Memory B cell (primary cell): ENCODE results near the gene NEU4.
"Not testable (repeated sequence)": the region's sequence is repeated elsewhere in the genome, so short reads cannot be mapped to it uniquely, and the experiment has no call there.

Experiments used
- ATAC-seq: fragments of 150-1000 bp; cut with Tn5 transposase; 2 replicates; pipeline ENCODE4 v1.10.0; 2021; ENCODE audit warnings: low read depth, mild to moderate bottlenecking, moderate library complexity
- DNase-seq, 2 donors: peaks; one replicate each; pipeline ENCODE4 v3.0.0; 2022; ENCODE audit warnings: low spot score in 2 of 2
- H3K27ac Mint-ChIP-seq: one replicate; pipeline ENCODE4 v1.8.0; 2022; ENCODE audit warnings: mild to moderate bottlenecking, moderate library complexity, mixed read lengths
- H3K27me3 Mint-ChIP-seq: one replicate; pipeline ENCODE4 v1.8.0; 2022; ENCODE audit warnings: mixed read lengths
- H3K36me3 Mint-ChIP-seq: one replicate; pipeline ENCODE4 v1.8.0; 2022; ENCODE audit warnings: mild to moderate bottlenecking, mixed read lengths
- H3K4me1 Mint-ChIP-seq: one replicate; pipeline ENCODE4 v1.8.0; 2022; ENCODE audit warnings: mixed read lengths
- H3K4me3 Mint-ChIP-seq: one replicate; pipeline ENCODE4 v1.8.0; 2022; ENCODE audit warnings: mild to moderate bottlenecking, moderate library complexity, mixed read lengths
- H3K9me3 Mint-ChIP-seq: one replicate; pipeline ENCODE4 v1.8.0; 2022; ENCODE audit warnings: mixed read lengths

NEU4 gene

DNA sequence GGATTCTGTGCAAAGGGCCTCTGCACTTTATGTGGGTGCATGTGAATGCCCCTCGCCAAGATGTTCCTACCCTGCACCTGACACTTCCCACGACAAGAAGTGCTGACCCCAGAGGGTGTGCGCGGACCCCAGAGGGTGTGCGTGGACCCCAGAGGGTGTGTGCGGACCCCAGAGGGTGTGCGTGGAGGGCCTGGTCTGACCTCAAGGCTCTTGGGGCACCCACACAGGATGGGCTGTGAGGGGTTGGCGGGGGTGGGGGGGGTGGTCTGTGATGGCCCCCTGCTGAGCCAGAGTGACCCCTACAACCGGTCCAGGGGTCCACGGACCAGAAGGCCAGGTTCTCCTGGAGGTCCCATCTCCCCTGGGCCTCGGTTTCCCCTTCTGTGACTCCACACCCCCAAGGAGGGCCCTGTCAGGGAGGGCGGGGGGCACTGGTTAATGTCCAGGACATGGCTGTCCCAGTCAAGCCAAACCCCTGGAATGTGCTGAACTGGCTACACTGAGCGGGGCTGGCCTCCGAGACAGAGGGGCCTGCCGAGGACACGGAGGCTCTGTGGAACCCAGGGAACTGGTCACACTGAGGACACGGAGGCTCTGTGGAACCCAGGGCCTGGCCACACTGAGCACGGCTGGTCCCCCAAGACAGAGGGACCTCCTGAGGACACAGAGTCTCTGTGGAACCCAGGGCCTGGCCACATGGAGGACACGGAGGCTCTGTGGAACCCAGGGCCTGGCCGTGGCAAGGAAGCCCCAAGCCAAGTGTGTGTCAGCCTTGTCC is 3.1 kb downstream of the NEU4 start:
- Mint-ChIP-seq H3K27me3 (peaks cover 11% of the 10 kb centered on the region), H3K4me1 (peaks cover 3% of the 10 kb centered on the region), H3K9me3 (no peaks in the 10 kb centered on the region), H3K27ac (no peak overlapping the region), H3K36me3 (no peaks in the 10 kb centered on the region), H3K4me3 (no peak overlapping the region)
- ATAC-seq (no peak), DNase-seq (no peak)

GRCh38 chr2:241812730-241813643 is 4.0 kb downstream of the NEU4 start:
- peak overlapping the region; percentile 78 for H3K27ac Mint-ChIP-seq
- H3K27me3 Mint-ChIP-seq, result peaks cover 14% of the 10 kb centered on the region

GRCh38 chr2:241813644-241814392 is 4.8 kb downstream of the NEU4 start:
- Mint-ChIP-seq H3K27me3 (peaks cover 10% of the 10 kb centered on the region), H3K4me3 (peak overlapping the region; percentile 16)

More at GRCh38 chr2:241812730-241813643, 4.0 kb downstream of the NEU4 start:
- DNase-seq (no peak), ATAC-seq (no peak)
- Mint-ChIP-seq H3K36me3 (no peaks in the 10 kb centered on the region), H3K4me1 (peaks cover 6% of the 10 kb centered on the region), H3K9me3 (no peaks in the 10 kb centered on the region), H3K4me3 (no peak overlapping the region)

DNA sequence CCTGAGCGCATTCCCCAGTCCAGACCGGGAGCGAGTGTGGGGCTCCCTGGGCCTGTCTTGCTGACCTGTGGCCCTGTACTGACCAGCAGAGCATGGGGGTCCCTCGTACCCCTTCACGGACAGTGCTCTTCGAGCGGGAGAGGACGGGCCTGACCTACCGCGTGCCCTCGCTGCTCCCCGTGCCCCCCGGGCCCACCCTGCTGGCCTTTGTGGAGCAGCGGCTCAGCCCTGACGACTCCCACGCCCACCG is 5.3 kb downstream of the NEU4 start:
- no peak overlapping the region for H3K27ac Mint-ChIP-seq
- no peaks in the 10 kb centered on the region for H3K36me3 Mint-ChIP-seq
- no peak for ATAC-seq
- H3K4me1 Mint-ChIP-seq, result peaks cover 6% of the 10 kb centered on the region
- DNase-seq, result no peak
- H3K4me3 Mint-ChIP-seq, result no peak overlapping the region
- H3K27me3 Mint-ChIP-seq, result peaks cover 14% of the 10 kb centered on the region
- H3K9me3 Mint-ChIP-seq, result no peaks in the 10 kb centered on the region

More at GRCh38 chr2:241813644-241814392, 4.8 kb downstream of the NEU4 start:
- H3K36me3 Mint-ChIP-seq, result no peaks in the 10 kb centered on the region
- peak overlapping the region; percentile 78 for H3K27ac Mint-ChIP-seq
- DNase-seq (peak in 1 of 2 donors; percentile 54), ATAC-seq (peak; percentile 83)
- peaks cover 6% of the 10 kb centered on the region for H3K4me1 Mint-ChIP-seq
- no peaks in the 10 kb centered on the region for H3K9me3 Mint-ChIP-seq

DNA sequence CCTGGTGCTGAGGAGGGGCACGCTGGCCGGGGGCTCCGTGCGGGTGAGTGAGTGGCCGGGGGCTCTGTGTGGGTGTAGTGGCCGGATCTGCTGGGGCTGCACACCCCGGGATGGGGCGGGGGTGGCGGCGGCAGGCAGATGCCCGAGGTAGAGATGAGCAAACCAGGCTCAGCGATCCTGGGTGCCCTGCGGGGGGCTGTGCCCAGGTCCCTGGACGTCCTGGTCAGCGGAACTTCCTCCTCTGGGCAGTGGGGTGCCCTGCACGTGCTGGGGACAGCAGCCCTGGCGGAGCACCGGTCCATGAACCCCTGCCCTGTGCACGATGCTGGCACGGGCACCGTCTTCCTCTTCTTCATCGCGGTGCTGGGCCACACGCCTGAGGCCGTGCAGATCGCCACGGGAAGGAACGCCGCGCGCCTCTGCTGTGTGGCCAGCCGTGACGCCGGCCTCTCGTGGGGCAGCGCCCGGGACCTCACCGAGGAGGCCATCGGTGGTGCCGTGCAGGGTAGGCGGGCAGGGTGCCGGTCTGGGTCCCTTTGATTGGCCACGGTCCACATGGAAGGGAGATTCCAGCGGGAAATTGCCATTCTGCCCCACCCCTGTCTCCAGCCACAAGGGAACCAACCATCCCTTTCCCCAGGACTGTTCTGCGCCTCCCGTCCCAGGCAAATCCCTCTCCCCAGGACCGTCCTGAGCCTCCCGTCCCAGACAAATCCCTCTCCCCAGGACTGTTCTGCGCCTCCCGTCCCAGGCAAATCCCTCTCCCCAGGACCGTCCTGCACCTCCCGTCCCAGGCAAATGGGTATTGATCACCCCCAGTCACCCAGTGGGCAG is 5.9 kb downstream of the NEU4 start:
- Mint-ChIP-seq H3K27me3 (peaks cover 14% of the 10 kb centered on the region), H3K9me3 (no peaks in the 10 kb centered on the region), H3K27ac (no peak overlapping the region)

DNA sequence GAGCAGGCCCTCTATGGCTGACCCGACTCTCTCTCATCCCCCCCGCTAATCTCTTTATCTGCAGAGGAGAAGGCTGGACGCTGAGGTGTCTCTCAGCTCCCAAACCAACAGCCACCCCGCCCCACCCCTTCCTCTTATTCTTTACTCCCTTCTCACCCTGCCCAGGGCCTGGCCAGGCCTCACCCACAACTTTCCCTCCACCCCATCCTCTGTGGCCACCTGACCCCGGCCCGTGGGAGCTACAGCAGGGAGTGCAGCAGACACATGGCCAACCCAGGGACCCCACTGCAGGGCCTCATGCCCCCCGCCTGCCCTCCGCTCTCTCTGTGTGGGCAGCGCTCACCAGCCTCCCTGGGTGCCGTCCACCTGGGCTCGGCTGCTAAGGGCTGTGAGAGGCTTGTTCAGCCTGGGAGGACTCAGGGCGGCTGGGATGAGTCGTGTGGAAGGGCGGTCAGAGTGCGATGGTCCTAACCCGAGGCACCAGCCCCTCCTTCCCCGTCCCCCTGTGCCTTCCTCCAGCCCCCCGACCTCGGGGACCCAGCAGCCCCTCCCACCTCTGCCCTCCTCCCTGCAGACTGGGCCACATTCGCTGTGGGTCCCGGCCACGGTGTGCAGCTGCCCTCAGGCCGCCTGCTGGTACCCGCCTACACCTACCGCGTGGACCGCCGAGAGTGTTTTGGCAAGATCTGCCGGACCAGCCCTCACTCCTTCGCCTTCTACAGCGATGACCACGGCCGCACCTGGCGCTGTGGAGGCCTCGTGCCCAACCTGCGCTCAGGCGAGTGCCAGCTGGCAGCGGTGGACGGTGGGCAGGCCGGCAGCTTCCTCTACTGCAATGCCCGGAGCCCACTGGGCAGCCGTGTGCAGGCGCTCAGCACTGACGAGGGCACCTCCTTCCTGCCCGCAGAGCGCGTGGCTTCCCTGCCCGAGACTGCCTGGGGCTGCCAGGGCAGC is 6.8 kb downstream of the NEU4 start:
- Mint-ChIP-seq H3K27ac (no peak overlapping the region), H3K36me3 (no peaks in the 10 kb centered on the region), H3K9me3 (no peaks in the 10 kb centered on the region), H3K4me3 (no peak overlapping the region), H3K4me1 (peaks cover 11% of the 10 kb centered on the region), H3K27me3 (peaks cover 14% of the 10 kb centered on the region)
- ATAC-seq, result no peak
- DNase-seq, result peak in 1 of 2 donors; percentile 11

More for the DNA sequence above, 5.9 kb downstream of the NEU4 start:
- Mint-ChIP-seq H3K36me3 (no peaks in the 10 kb centered on the region), H3K4me1 (peaks cover 7% of the 10 kb centered on the region), H3K4me3 (no peak overlapping the region)
- DNase-seq (no peak), ATAC-seq (no peak)

- H3K36me3 Mint-ChIP-seq, result no peaks in the 10 kb centered on the region
- H3K27me3 Mint-ChIP-seq, result peaks cover 17% of the 10 kb centered on the region
- no peak for ATAC-seq
- peaks cover 13% of the 10 kb centered on the region for H3K4me1 Mint-ChIP-seq
- peak overlapping the region; percentile 45 for H3K27ac Mint-ChIP-seq
- no peak for DNase-seq
- H3K9me3 Mint-ChIP-seq, result no peaks in the 10 kb centered on the region
- no peak overlapping the region for H3K4me3 Mint-ChIP-seq
These were observed 7.6 kb downstream of the NEU4 start for GRCh38 chr2:241816431-241817121.

DNA sequence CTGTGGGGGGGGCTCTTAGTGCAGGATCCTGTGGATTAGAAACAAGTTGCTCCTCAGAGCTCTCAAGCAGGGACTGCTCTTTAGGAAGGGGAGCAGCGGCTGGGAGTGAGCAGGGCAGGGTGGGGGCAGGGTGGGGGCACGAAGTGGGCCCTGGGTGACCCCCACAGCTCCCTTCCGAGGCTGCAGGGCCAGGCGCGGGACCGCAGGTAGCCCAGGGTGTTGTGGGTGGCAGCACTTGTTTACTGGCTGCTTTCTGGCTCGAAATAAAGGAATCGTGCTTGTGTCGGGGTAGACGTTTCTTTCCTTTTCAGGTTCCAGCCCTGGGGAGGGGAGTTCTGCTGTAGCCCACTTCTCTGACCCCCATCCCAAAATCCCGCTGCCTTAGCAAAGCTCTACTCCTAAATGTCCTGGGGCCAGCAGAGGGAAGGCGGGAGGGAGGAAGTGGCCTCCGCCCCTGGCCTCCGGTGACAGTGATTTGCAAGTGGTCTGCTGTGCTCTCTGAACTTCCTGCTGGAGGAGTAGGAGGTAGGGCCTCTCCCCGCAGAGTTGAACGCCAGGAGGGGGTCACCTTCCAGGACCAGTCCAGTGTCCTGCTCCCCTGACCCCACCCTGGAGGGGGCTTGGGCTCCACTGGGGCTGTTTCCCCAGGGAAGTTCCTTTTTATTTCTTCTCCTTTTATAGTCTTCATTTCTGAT is 8.3 kb downstream of the NEU4 start:
- H3K27me3 Mint-ChIP-seq, result peaks cover 17% of the 10 kb centered on the region
- DNase-seq, result no peak
- H3K9me3 Mint-ChIP-seq, result no peaks in the 10 kb centered on the region
- ATAC-seq, result no peak
- H3K36me3 Mint-ChIP-seq, result no peaks in the 10 kb centered on the region
- peak overlapping the region; percentile 63 for H3K4me3 Mint-ChIP-seq
- H3K4me1 Mint-ChIP-seq, result peaks cover 13% of the 10 kb centered on the region
- peak overlapping the region; percentile 45 for H3K27ac Mint-ChIP-seq

GRCh38 chr2:241817821-241818215 is 8.8 kb downstream of the NEU4 start:
- not testable (repeated sequence) for H3K9me3 Mint-ChIP-seq, H3K36me3 Mint-ChIP-seq, ATAC-seq, H3K4me3 Mint-ChIP-seq
- H3K27ac Mint-ChIP-seq, result peak overlapping the region; percentile 45
- peak in 1 of 2 donors; percentile 3 for DNase-seq
- peaks cover 22% of the 10 kb centered on the region for H3K27me3 Mint-ChIP-seq
- peaks cover 16% of the 10 kb centered on the region for H3K4me1 Mint-ChIP-seq

- Mint-ChIP-seq H3K27me3 (peaks cover 25% of the 10 kb centered on the region), H3K36me3 (peaks cover 3% of the 10 kb centered on the region), H3K4me1 (peaks cover 19% of the 10 kb centered on the region), H3K9me3 (peaks cover 2% of the 10 kb centered on the region), H3K27ac (no peak overlapping the region), H3K4me3 (no peak overlapping the region)
- peak in 1 of 2 donors; percentile 11 for DNase-seq
- ATAC-seq, result no peak
These were observed 9.4 kb downstream of the NEU4 start for GRCh38 chr2:241818229-241818942.

DNA sequence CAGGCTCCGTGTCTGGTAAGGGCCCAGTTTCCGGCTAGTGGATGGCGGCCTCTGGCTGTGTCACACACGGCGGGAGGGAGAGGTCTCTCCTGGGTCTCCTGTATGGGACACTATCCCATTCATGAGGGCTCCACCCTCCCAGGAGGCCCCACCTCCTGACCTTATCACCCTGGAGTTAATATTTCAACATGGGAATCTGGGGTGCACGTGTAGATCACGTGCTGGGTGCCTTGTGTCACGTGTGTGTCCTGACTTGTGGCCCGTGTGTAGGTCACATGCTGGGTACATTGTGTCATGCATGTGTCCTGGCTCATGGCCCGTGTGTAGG is 9.9 kb downstream of the NEU4 start:
- peaks cover 28% of the 10 kb centered on the region for H3K27me3 Mint-ChIP-seq
- no peak overlapping the region for H3K4me3 Mint-ChIP-seq
- DNase-seq (peak in 1 of 2 donors; percentile 10), ATAC-seq (no peak)
- peaks cover 20% of the 10 kb centered on the region for H3K4me1 Mint-ChIP-seq
- peaks cover 3% of the 10 kb centered on the region for H3K36me3 Mint-ChIP-seq
- H3K9me3 Mint-ChIP-seq, result peaks cover 6% of the 10 kb centered on the region
- H3K27ac Mint-ChIP-seq, result no peak overlapping the region
